NCI-H526 (cell line): ENCODE results near the gene LMBRD1.
"Not testable (repeated sequence)": the region's sequence is repeated elsewhere in the genome, so short reads cannot be mapped to it uniquely, and the experiment has no call there.

Experiments
- DNase-seq, 2 experiments: peaks; one replicate each; lab custom pipeline; 2025; lab: John Stamatoyannopoulos, UW

Gene LMBRD1

DNA sequence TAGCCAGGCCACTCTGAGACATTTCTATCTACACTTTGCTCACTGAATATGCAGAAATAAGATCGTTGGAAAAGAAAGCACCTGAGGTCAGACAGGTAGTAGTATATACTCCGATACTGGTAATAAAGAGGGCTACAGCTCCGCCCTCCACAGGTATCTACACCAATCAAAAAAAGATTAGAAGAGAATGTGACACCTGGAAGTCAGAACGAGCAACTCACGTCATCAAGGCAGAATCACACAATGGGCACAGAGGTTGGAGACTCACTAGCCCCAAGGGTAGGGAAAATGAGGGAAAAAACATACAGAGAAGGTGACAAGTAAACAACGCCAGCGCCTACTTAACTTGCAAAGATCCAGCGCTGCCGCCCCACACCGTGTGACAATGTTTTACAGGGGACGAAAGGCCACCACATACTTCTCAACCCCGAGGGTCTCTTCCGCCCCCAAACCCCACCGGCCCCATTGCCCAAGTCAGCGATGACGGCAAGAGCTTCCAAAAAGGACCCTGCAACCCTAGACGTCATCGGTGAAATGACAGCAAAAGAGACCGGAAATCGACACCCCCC, 653 bp downstream of the LMBRD1 start:
- peak; percentile 80 to 81 for DNase-seq

DNA sequence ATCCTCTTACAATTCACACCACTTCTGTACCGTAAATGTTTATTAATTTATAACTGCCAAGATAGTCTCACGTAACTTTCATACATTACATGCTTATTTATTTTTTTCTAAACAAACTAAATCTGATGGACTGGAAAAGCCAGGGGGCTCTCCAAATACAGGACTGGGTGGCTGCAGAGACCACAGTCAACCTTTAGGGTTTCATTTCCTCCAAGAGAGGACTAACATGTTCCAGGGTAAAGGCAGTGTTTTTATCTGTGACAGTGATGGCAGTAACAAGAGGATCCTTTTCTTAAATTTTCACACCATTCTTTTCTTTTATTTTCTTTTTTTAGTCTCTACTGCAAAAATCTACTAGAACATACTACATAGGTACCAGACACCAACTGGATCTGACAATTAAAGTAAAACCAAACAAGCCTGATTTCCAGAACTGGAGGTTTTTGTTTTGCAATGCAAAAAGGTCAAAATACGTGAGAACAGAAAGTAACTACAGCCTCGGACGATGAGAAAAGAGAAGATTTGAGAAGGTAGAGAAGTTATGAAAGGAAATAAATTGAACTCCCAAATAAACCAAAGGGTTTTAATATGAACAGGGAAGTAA, 1.2 kb downstream of the LMBRD1 start:
- DNase-seq, result no peak

DNA sequence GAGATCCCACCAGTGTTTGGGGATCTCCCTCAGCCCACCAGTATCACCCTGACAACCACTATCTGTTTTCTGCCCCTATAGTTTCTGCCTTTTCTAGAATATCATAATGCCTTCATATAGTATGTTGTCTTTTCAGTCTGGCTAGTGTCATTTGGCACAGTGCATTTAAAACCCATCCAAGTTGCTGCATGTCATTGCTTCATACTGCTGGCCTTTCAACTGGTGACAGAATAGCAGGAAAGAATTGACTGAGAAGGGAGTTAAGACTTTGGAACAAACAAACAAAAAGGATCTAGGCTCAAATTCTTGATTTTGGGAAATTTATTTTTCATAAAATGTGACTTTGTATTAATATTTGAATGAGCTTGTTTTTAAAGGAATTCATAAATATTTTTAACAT, 4.5 kb downstream of the LMBRD1 start:
- DNase-seq, result no peak

DNA sequence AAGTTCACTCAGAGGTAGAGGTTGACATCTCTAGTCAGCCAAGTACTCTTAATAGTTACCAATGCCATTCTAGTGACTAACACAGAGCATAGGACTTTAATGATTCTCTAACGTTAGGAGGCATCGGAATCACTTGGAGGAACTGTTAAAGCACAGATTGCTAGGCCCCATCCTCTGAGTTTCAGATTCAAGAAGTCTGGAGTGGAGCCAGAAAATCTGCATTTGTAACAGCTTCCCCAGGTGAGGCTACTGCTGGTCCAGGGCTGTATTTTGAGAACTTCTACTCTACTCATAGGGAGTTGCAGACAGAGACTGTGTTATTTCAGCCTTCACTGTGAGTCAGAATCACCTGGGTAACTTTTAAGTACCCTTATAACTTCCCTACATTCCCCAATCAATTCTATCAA, 5.7 kb downstream of the LMBRD1 start:
- no peak for DNase-seq

DNA sequence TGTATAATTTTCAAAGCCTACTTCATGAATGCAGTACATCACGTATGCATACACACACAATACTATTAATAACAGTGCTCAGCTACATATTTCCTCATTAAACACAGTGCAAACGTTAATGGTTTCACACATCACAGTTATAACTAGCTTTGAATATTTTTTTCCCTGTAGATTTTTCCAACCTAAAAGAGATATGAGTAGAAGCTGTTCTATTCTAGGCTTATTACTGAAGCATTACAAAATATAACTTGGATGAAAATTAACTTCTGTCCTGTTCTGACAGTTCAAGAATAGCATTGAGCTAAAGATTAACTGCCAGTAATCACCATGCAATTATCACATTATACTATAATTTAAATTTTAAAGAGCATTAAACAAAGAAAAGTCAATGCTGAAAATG, 6.2 kb downstream of the LMBRD1 start:
- no peak for DNase-seq

DNA sequence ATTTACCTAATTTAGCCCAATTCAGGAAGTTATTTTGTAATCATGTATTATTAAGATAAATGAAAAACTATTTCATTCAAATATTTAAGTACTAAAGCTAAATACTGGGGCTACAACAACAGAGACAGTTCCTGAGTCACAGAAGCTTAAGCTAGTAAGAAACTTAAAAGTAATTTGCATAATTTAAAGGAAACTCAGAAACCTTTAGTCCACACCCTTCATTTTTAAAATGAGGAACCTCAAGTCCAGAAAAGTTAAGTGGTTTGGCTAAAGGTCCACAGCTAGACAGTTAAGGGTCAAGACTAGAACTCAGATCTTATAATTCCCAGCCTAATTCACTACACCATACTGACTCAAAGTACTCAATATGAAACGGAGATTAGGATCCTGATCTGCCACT, 7.2 kb downstream of the LMBRD1 start:
- DNase-seq, result no peak

DNA sequence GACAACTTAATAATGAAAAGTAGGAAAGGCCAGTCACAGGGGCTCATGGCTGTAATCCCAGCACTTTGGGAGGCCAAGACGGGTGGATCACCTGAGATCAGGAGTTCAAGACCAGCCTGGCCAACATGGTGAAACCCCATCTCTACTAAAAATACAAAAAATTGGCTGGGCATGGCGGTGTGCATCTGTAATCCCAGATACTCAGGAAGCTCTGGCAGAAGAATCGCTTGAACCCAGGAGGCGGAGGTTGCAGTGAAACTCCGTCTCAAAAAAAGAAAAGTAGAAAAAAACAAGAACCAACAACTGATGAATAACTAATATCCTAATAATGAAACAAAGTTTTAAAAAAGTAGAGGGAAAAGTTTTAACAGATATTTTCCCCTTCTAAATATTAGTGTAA, 9.4 kb downstream of the LMBRD1 start:
- not testable (repeated sequence) for DNase-seq

DNA sequence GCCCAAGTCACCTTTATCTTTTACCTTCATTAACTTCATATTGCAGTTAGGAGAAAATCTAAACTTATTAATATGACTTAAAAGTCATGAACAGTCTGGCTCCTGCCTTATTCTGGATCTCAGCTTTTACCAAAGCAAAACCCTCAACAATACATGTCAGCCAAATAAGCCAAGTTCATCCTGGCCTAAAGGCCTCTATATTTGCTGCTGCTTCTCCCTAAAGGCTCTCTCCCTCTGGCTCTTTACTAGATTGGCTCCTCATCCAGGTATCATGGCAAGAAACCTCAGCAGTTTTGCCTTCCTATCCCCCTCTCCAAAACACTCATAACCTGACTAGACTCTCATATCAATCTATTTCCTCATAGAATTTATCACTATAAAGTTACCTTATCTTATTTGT, 11.1 kb downstream of the LMBRD1 start:
- DNase-seq, result no peak

DNA sequence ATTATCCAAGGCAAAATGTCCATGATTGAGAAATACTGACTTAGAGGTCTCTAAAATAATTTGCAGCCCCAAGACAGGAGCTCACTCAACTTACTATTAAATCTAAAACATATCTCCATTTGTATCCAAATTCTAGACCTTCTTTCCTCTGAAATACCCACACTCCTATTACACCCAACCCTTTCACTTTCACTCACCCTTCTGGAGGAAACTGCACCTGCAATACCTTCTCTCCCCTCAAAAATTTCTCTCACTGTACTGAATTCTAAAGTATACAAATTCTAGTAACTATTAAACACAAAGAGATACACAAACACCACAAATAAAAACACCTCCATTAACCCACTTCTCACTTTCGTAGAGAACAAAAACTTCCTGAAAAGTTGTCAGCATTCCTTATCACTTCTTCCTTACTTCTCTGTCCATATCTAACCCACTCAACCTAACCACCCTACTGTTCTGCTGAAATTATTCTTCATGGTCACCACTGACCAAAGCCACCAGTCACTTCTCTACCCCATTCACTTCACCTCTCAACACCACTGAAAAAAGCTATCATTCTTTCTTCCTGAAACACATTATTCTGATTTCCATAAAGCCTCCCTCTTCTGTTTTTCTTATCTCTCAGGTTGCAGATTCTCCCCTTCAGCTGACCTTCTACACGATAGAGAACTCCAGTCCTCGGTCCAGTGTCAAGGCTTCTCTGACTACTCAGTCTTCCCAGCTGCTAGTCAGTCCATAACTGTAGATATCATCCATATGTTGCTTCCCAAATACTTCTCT, 12.0 kb downstream of the LMBRD1 start:
- no peak for DNase-seq

DNA sequence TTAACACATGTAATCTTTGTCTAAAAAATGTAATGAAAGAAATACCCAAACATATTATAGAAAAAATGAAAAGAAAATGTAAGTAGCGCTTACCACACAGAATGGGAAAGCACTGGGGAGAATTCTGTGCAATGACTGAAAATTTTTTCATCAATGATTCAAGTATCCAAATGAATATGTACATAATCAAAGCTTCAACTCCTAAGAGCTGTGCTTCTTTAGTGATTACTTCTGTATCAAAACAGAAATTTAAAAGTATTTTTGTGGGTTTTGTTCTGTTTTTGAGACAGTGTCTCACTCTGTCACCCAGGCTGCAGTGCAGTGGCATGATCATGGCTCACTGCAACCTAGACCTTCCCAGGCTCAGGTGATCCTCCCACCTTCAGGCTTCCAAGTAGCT, 13.7 kb downstream of the LMBRD1 start:
- DNase-seq, result no peak

DNA sequence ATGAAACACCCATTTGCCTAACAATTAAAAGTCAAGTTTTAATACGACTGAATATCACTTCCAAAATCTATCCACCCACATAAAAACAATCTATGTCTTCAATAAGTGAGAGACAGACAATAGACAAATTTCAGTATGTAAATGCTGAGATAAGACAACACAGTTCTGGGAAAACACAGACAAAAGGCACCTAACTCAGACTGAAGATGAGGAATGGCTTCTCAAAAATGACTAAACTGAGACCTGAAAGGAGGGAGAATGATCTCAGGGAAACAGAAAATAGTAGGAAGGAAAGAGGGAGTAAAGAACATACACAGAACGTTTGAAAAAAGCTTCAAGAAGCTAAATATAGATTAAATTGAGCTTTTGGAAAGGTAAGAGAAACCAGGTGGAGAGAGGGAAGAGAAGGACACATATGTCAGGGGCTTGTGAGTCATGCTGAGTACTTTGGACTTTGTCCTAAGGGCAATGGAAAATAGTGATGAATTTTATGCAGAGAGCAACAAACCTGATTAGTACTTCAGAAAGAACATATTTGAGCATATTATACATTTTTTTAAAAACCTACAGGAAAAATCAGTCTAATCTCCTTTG, 16.1 kb downstream of the LMBRD1 start:
- no peak for DNase-seq

DNA sequence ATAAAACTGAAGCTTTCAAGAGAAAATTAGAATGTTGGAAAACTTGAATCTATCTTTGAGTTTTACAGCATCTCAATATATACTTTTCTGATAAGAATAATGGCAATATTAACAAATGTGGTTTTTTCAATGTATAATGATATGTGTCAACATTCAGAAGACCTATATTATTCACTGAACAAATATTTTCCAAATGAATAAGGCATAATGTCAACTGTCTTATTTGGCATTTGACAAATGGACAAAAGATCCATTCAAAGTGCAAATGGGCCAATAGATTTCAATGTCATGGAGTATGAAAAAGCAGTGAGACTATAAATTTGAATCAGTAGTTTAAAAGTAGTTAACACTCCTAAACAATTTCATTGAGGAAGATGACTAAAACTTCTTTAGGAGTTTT, 20.9 kb downstream of the LMBRD1 start:
- no peak for DNase-seq

DNA sequence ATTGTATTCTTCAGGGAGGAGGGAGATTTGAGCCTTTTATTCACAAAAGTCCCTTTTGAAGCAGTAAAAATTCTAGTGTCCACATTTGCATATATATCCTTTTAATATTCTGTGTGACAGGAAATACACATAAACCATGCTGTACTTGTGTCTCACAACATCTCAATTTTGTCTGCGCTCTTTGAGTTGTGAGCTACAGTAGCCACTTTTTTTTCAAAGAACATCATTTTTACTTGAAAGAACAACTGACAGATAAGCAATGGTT, 21.3 kb downstream of the LMBRD1 start:
- no peak for DNase-seq

DNA sequence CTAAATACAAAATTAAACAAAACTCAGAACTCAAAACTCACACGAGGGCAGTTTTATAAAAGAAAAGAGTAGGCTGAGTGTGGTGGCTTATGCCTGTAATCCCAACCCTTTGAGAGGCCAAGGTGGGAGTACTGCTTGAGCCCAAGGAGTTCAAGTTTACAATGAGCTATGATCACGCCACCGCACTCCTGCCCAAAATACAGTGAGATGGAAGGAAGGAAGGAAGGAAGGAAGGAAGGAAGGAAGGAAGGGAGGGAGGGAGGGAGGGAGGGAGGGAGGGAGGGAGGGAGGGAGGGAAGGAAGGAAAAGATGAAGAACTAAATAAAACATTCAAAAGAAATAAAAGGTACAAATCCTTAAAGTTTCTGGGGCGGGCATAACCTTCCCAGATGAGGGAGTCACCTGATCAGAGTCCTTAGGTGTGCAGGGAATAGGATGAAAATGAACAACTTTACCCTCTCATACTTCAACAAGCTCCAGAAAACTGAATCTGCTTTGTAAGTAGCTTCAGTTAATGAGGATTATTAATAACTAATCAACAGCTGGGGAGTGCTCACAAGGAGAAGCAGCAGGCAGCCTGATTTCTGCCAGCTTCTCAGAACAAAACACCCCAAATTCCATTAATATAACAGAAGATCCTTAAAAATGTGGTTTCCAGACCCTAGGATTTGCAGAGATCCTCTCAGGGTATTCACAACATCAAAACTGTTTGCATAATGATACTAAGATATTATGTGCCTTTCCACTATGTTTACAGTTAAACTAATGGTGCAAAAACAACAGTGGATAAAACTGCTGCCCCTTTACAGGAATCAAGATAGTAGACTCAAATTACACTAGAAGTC, 21.8 kb downstream of the LMBRD1 start:
- DNase-seq, result no peak

DNA sequence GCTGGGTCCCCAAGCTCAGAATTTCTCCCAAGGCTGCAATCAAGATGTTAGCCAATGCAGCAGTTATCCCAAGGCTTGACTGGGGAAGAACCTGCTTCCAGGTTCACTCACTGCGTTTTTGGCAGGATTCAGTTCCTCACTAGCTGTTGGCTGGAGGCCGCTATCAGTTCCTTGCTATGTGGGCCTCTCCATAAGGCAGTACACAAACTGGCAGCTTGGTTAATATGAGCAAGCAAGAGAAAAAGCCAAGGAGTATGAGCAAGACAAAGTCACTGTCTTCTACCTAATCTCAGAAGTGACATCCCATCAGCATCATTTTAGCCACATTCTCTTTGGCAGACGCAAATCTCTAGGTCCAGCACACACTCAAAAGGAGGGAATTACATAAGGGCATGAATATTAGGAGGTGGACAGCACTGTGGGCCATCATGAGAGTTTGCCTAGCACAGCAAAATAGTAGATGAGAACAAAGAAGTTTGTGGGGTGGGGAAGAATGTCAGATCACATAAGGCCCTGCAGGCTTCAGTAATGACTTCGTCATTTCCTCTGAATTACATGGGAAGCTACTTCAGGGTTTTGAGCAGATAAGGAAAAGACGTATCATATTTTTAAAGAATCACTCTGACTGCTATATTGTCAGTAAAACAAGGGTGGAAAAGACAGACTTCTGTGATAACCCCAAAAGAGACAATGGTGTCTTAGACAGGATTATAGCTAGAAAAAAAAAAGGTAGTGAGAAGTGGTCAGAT, 25.5 kb downstream of the LMBRD1 start:
- no peak for DNase-seq

DNA sequence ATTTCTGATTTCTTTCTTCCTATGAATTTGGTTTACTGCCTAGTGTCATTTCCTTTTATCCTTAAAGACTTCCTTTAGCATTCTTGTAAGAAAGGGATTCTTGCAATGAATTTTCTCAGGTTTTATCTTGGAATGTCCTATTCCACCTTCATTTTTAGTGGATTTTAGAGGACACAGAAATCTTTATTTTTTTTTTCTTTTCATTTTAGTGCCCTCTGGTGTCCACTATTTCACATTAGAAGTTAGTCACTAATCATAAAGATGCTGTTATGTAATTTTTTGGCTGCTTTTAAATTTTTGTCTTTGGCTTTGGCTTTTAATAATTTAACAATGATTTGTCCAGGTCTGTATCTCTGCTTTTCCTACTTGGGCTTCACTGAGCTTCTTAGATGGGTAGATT, 28.1 kb downstream of the LMBRD1 start:
- no peak for DNase-seq

DNA sequence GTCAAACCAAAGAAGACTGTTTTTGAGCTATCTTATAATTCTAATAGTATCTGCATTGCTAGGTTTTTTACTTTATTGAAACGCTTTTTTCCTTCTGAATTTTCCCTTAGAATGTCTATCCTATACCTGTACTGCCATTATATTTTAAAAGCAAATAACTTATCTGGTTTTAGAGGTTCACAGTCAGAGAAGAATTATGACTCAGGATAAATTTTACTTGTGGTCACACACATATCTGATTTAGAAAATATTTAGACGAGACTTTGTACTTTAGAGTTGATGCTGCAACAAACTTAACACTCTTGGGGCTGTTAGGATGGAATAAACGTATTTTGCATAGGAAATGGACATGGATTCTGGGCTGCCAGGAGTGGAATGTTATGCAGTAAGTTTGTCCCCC, 33.0 kb downstream of the LMBRD1 start:
- no peak for DNase-seq

DNA sequence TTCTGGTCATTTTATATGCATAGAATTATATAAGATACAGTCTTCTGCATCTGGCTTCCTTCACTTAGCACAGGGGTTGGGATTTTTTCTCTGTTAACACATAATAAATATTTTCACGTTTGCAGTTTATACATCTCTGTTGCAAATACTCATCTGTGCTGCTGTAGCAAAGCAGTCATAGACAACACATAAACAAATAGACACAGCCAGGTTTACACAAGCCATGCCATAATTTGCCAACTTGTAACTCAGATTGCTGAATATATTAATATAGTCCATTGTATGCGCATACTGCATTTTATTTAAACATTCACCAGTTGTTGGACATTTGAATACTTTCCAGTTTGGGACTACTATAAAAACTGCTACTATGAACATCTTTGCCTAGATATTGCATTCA, 35.0 kb downstream of the LMBRD1 start:
- no peak for DNase-seq

DNA sequence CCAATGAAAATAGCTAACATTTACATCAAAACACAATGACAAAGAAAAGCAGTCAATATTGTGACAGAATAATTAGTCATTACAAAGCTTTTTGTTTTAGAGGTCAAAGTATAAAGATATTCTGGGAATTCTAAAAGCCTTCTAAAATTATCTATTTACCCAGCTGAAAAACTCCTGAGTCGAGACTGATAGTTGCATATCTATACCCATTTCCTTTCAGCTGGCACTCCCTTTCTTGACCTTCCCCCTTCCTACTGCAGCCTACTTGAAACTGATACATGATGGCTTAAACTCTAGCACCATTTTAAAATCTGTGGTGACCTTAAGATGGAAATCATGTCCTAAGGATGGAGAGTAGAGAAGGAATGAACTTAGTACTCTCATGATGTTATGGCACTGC, 38.6 kb downstream of the LMBRD1 start:
- DNase-seq, result no peak

DNA sequence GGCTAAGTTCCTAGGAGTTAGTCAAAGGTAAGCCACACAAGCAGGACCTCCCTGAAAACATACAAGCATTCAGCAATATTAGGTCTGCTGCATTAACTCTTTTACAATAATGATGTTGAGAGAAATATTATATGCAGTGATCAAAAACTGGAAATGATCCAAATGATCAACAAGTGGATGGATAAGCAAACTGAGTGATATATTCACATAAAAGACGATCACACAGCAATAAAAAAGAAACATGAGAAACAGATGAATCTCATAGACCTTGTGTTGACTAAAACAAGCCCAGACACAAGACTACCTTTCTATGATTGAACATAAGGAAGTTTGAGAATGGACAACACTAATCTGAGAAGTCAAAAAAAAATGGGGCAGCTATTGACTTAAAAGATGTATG, 39.9 kb downstream of the LMBRD1 start:
- no peak for DNase-seq

DNA sequence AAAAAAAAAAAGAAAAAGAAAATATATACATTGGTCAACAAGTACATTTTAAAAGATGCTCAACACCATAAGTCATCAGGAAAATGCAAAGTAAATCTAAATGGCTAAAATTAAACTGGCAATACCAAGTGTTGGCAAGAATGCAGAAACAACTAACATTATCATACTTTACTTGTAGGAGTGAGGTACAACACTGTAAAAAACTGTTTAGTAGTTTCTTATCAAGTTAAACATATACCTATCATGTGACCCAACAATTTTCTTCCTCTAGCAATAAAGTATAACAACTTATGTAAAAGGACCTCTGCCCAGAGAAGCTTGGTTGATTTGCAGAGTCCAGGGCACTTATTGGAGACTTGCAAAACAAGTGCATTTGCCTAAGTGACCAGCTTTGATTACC, 40.4 kb downstream of the LMBRD1 start:
- no peak for DNase-seq

DNA sequence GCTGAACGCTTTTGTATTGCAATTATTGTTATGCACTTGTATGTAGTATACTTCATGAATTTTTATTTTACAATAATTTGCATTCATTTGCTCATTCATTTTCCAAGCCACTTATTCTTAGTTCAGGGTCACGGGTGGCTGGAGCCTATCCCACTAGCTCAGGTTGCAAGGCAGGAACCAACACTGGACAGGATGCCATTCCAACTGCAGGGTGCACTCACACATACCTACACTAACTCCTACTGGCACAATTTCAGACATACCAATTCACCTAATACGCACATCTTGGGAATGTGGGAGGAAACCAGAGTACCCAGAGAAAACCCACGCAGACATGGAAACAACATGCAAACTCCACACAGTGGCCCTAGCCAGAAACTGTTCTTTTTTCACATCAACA, 61.8 kb downstream of the LMBRD1 start:
- peak; percentile 46 to 75 for DNase-seq
